BLaER1 treated with 17β-estradiol and CSF1 and Interleukin-3, amounts not matched to agents 10 nM and 100 nM (cell line): ENCODE measurements around the gene CUL9.

Source experiments
- H3K27ac ChIP-seq, 11 experiments: shearing (Covaris generic); formaldehyde crosslinking; 2 replicates each; pipeline ENCODE4 v1.8.1; 2022
- H3K27me3 ChIP-seq, 11 experiments: shearing (Covaris generic); formaldehyde crosslinking; 2 replicates each; pipeline ENCODE4 v1.8.1; 2022
- H3K36me3 ChIP-seq, 11 experiments: shearing (Covaris generic); formaldehyde crosslinking; 2 replicates each; pipeline ENCODE4 v1.8.1; 2022
- H3K4me1 ChIP-seq, 10 experiments: shearing (Covaris generic); formaldehyde crosslinking; 2 replicates each; pipeline ENCODE4 v1.8.1; 2022
- H3K4me2 ChIP-seq, 11 experiments: shearing (Covaris generic); formaldehyde crosslinking; 2 replicates each; pipeline ENCODE4 v1.8.1; 2022
- H3K4me3 ChIP-seq, 10 experiments: shearing (Covaris generic); formaldehyde crosslinking; 2 replicates each; pipeline ENCODE4 v1.8.1; 2022
- H3K9ac ChIP-seq, 11 experiments: shearing (Covaris generic); formaldehyde crosslinking; 2 replicates each; pipeline ENCODE4 v1.8.1; 2022
- H3K9me3 ChIP-seq, 11 experiments: shearing (Covaris generic); formaldehyde crosslinking; replicated peaks in 1 of 11; 2 replicates each; pipeline ENCODE4 v1.8.1; 2022
- H4K20me1 ChIP-seq, 11 experiments: shearing (Covaris generic); formaldehyde crosslinking; 2 replicates each; pipeline ENCODE4 v1.8.1; 2022
- Cebpa-rat ChIP-seq, 11 experiments: shearing (Covaris generic); IDR thresholded peaks; 2 replicates each; pipeline ENCODE4 v1.8.1; 2022

The CUL9 gene

DNA sequence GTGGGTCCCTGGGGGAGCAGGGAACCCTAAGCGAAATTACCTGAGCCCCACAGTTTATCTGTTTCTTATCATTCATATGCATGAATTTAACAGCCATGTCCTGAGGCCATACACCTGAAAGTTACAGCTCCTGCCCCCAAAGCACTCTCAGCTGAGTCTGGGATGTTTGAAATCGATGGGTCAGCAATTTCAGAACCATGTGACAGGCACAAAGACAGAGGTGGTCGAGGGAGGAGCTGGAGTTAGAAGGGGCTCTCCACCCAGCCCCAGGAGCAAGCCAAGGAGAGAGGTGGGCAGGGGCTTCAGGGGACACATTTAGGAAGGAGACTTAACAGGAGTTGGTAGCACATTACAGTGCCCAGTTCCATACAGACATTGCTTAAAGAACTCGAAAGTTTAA lies 76.2 kb downstream of the CUL9 start:
- Histone ChIP-seq H3K27me3 (peaks cover 0 to 19% (median 9%) of the 10 kb centered on the region in 11 experiments; a peak in 17 of 22 replicates), H3K27ac (peak overlapping the region in 1 of 11 experiments; percentile 37; a peak in 1 of 22 replicates), H3K9me3 (no peaks in the 10 kb centered on the region), H3K4me3 (no peak overlapping the region), H3K4me1 (peaks cover 0 to 18% (median 0%) of the 10 kb centered on the region in 10 experiments; a peak in 5 of 20 replicates), H4K20me1 (peaks cover 0 to 7% (median 0%) of the 10 kb centered on the region in 11 experiments; a peak in 2 of 22 replicates), H3K4me2 (peak overlapping the region in 2 of 11 experiments; percentile 61 to 67; a peak in 2 of 22 replicates), H3K36me3 (no peaks in the 10 kb centered on the region), H3K9ac (no peak overlapping the region)
- no peak for TF ChIP-seq Cebpa-rat (IDR thresholded peaks at IDR 0.05)

DNA sequence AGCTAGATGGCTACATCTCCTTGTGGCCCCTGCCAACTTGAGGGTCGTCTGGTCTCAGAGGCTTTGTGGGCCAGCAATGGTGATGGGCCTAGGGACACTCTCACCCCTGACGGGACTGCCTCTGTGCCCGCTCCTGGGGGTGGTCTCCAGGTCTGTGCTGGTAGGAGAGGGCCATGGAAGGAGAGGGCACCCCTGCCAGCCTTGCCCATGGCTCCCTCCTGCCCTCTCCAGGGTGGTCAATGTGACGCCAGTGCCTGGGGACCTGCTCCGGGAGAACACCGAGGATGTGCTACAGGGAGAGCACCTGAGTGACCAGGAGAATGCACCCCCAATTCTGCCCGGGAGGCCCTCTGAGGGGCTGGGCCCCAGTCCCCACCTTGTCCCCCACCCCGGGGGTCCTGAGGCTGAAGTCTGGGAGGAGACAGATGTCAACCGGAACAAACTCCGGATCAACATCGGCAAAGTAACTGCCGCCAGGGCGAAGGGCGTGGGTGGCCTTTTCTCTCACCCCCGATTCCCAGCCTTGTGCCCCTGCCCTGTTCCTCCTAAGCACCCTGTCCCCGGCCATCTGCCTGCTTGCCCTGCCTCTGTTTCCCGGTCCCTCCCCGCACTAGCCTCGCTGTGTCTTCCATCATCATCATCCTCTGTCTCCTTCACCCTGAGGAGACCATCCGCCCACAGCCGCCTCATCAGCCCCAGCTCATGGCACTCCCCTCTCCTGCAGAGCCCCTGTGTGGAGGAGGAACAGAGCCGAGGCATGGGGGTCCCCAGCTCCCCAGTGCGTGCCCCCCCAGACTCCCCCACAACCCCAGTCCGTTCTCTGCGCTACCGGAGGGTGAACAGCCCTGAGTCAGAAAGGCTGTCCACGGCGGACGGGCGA lies 77.1 kb downstream of the CUL9 start:
- no peaks in the 10 kb centered on the region; a peak in 1 of 22 replicates for H4K20me1 ChIP-seq
- no peaks in the 10 kb centered on the region for H3K9me3 ChIP-seq
- H3K27me3 ChIP-seq, result peaks cover 0 to 11% (median under 1%) of the 10 kb centered on the region in 11 experiments; a peak in 5 of 22 replicates
- no peaks in the 10 kb centered on the region for H3K36me3 ChIP-seq
- H3K4me1 ChIP-seq, result peaks cover 0 to 18% (median 0%) of the 10 kb centered on the region in 10 experiments; a peak in 5 of 20 replicates
- H3K27ac ChIP-seq, result no peak overlapping the region
- H3K9ac ChIP-seq, result no peak overlapping the region
- no peak overlapping the region for H3K4me2 ChIP-seq
- TF ChIP-seq Cebpa-rat (IDR thresholded peaks at IDR 0.05), result no peak
- no peak overlapping the region for H3K4me3 ChIP-seq

DNA sequence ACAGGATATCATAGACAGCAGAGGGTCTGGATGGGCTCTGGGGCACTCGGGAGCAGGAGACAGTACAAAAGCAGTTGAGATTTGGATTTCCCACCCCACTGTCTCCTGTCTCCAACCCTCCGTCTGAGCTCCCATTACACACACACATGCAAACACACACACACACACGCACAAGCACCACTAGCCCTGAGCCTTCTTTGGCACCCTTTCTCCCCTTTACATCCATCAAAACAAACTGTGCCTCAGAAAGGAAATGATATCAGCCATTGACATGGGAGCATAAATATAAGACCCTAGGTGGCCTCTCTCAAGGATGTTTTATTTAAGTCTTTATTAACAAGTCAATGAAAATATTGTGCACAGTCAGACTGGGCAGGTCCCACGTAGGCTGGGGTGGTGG lies 78.8 kb downstream of the CUL9 start:
- Histone ChIP-seq H4K20me1 (no peaks in the 10 kb centered on the region), H3K9me3 (no peaks in the 10 kb centered on the region), H3K4me2 (no peak overlapping the region), H3K27ac (no peak overlapping the region), H3K4me1 (peaks cover 0 to 18% (median 0%) of the 10 kb centered on the region in 10 experiments; a peak in 5 of 20 replicates), H3K36me3 (no peaks in the 10 kb centered on the region), H3K27me3 (0 out of 22 replicates have a peak, but pooled peaks cover 0 to under 1% (median 0%) of the 10 kb centered on the region in 11 experiments), H3K4me3 (no peak overlapping the region), H3K9ac (peak overlapping the region in 1 of 11 experiments; percentile 42; a peak in 1 of 22 replicates)
- no peak for TF ChIP-seq Cebpa-rat (IDR thresholded peaks at IDR 0.05)

DNA sequence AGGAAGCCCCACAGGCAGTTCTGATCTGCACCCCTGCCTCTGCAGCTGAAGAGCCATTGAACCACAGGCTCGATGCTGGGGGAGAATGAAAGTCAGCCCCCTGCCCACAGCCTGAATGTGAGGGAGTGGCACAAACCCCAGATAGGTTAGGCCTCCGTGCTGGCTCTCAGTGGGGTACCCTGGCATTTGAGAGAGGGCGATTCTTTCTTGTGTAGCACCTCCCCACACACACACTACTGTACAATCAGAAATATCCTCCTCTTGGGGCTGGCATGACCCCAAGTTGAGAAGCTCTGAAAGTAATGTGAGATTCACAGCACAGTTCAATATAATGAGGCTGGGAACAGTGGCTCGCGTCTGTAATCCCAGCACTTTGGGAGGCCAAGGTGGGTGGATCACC lies 79.2 kb downstream of the CUL9 start:
- H3K4me3 ChIP-seq, result no peak overlapping the region
- H3K27me3 ChIP-seq, result no peaks in the 10 kb centered on the region
- peaks cover 0 to 18% (median 0%) of the 10 kb centered on the region in 10 experiments; a peak in 5 of 20 replicates for H3K4me1 ChIP-seq
- no peaks in the 10 kb centered on the region for H3K36me3 ChIP-seq
- H3K27ac ChIP-seq, result no peak overlapping the region
- no peak for TF ChIP-seq Cebpa-rat (IDR thresholded peaks at IDR 0.05)
- H3K9me3 ChIP-seq, result no peaks in the 10 kb centered on the region
- no peaks in the 10 kb centered on the region for H4K20me1 ChIP-seq
- peak overlapping the region in 1 of 11 experiments; percentile 42; a peak in 1 of 22 replicates for H3K9ac ChIP-seq
- H3K4me2 ChIP-seq, result no peak overlapping the region

DNA sequence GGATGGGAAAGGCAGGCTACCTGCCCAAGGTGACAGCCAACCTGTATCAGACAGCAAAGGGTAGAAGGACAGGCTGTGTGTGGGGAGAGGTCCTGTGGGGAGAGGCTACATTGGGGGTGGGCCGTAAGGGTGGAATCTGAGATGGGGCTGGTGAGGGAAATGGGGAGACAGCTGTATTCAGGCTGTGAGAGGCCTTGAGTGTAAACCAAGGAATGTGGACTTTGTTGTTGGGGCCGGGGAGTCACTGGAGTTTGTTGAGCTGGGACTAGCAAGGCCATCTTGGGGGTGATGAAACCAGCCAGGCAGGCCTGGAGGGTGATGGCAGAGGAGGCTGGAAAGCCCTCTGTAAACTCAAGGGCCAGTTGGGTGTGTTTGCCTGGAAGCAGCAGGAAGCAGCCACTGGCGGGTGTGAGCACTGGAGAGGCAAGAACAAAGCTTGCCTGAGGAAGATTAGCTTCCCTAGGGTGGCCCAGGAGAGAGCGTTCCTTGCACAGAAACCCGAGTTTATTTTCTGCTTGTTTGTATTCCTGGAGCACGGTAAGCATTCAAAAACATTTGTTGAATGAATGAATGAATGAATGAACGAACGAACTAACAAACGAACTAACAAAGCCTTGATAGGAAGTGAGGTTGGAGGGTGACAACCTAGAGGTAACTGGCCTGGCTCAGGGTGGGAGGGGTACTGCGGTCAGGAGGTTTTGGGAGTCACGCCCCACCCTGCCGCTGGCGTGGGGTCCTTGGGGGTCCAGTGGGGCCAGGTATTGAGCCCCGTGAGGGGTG lies 80.2 kb downstream of the CUL9 start:
- H4K20me1 ChIP-seq, result no peaks in the 10 kb centered on the region
- no peak overlapping the region for H3K27ac ChIP-seq
- H3K4me1 ChIP-seq, result peaks cover 0 to 12% (median 0%) of the 10 kb centered on the region in 10 experiments; a peak in 4 of 20 replicates
- no peak overlapping the region for H3K4me2 ChIP-seq
- no peaks in the 10 kb centered on the region for H3K9me3 ChIP-seq
- H3K4me3 ChIP-seq, result no peak overlapping the region
- no peaks in the 10 kb centered on the region for H3K27me3 ChIP-seq
- no peak for TF ChIP-seq Cebpa-rat (IDR thresholded peaks at IDR 0.05)
- no peaks in the 10 kb centered on the region for H3K36me3 ChIP-seq
- H3K9ac ChIP-seq, result no peak overlapping the region

DNA sequence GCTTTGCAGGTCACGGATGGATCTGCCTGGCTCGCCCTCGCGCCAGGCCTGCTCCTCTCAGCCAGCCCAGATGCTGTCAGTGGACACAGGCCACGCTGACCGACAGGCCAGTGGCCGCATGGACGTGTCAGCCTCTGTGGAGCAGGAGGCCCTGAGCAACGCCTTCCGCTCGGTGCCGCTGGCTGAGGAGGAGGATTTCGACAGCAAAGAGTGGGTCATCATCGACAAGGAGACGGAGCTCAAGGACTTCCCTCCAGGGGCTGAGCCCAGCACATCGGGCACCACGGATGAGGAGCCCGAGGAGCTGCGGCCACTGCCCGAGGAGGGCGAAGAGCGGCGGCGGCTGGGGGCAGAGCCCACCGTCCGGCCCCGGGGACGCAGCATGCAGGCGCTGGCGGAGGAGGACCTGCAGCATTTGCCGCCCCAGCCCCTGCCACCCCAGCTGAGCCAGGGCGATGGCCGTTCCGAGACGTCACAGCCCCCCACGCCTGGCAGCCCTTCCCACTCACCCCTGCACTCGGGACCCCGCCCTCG lies 80.9 kb downstream of the CUL9 start:
- no peak overlapping the region for H3K4me2 ChIP-seq

DNA sequence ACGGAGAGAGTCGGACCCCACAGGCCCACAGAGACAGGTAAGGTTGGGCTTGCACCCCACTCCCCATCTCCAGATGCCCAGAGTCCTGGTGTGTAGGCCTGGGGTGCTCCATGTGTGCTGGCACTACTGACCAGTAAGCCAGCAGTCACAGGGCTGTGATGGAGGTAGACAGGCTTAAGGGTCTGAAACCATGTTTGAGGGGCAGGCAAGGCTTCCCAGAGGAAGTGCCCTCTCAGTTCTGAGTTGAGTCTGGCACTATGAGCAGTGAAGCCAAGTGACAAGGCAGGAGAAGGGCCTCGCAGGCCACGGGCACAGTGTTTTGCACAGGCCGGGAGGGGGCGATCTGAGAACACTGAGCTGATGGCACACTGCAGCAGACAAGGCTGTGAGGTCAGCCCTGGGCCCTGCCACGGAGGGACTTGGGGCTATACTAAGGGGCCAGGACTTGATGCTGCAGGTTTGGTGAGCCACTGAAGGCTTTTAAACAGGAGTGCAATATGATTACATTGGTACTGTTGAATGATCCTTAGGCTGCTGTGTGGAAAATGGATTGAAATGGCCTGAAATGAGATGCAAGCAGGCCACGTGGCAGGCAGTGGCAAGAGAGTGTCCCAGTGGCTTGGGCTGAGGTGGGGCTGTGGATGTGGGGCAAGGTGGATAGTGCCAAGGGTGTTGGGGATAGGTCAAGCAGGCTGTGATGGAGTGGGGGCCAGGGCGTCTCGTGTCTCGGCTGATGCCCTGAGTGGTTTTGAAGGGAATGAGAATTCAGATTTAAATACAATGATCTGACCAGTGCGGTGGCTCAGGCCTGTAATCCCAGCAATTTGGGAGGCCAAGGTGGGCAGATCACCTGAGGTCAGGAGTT lies 81.5 kb downstream of the CUL9 start:
- no peaks in the 10 kb centered on the region for H4K20me1 ChIP-seq
- H3K9ac ChIP-seq, result no peak overlapping the region; a peak in 1 of 22 replicates
- no peak for TF ChIP-seq Cebpa-rat (IDR thresholded peaks at IDR 0.05)
- H3K36me3 ChIP-seq, result no peaks in the 10 kb centered on the region
- no peak overlapping the region for H3K4me2 ChIP-seq
- peaks cover 0 to 12% (median 0%) of the 10 kb centered on the region in 10 experiments; a peak in 7 of 20 replicates for H3K4me1 ChIP-seq
- H3K27me3 ChIP-seq, result peaks cover under 1 to 12% (median 8%) of the 10 kb centered on the region in 11 experiments; a peak in 14 of 22 replicates
- H3K4me3 ChIP-seq, result no peak overlapping the region
- no peak overlapping the region for H3K27ac ChIP-seq
- H3K9me3 ChIP-seq, result no peaks in the 10 kb centered on the region

More for the DNA sequence above, 80.9 kb downstream of the CUL9 start:
- H3K27ac ChIP-seq, result no peak overlapping the region
- peaks cover 0 to 5% (median 1%) of the 10 kb centered on the region in 11 experiments; a peak in 5 of 22 replicates for H3K27me3 ChIP-seq
- no peak overlapping the region; a peak in 1 of 22 replicates for H3K9ac ChIP-seq
- no peaks in the 10 kb centered on the region for H3K36me3 ChIP-seq
- no peaks in the 10 kb centered on the region for H4K20me1 ChIP-seq
- H3K4me1 ChIP-seq, result peaks cover 0 to 11% (median 0%) of the 10 kb centered on the region in 10 experiments; a peak in 5 of 20 replicates
- TF ChIP-seq Cebpa-rat (IDR thresholded peaks at IDR 0.05), result no peak
- no peak overlapping the region for H3K4me3 ChIP-seq
- H3K9me3 ChIP-seq, result no peaks in the 10 kb centered on the region

DNA sequence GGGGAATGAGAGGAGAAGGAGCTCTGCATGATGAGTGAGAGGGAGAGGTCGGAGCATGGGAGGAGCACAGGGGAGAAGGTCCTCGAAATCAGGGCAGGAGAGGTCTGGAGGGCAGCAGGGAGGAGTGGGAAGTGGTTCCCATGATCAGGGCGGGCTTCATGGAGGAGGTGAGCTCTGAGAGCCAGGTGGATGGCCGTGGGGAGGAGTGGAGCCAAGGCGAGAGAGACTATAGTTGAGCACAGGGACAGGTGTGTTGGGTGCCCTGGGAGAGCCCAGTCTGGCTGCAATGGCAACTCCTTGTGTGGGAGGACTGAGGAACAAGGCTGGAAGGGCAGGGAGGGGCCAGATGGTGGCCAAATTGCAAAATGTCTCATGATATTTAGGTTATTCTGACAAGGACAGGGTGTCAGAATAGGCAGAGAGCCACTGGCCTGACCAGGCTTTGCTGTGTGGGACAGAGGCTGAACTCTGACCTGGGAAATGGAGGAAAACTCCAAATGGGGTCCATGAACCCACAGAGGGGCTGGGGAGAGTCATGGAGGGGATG lies 82.7 kb downstream of the CUL9 start:
- Histone ChIP-seq H3K4me2 (no peak overlapping the region), H3K4me3 (no peak overlapping the region), H3K9ac (no peak overlapping the region), H3K27ac (no peak overlapping the region), H3K9me3 (no peaks in the 10 kb centered on the region), H3K4me1 (peaks cover 6 to 23% (median 9%) of the 10 kb centered on the region in 10 experiments; a peak in 18 of 20 replicates), H3K27me3 (peaks cover 11 to 23% (median 19%) of the 10 kb centered on the region in 11 experiments), H4K20me1 (no peaks in the 10 kb centered on the region), H3K36me3 (no peaks in the 10 kb centered on the region)
- TF ChIP-seq Cebpa-rat (IDR thresholded peaks at IDR 0.05), result no peak
